Endodermal cell (in vitro differentiated cells): Measurements from ENCODE around the gene ATP10B. TPM values are rescaled to one million over a fixed set of nuclear protein-coding genes. Genes with fewer than 3 reads are reported as not detected.

Experiments
- DNase-seq: peaks from one replicate; pipeline ENCODE4 v3.0.0-alpha.2; 2017
- H3K27ac ChIP-seq: 2 replicates; pipeline ENCODE4 v1.5.1; 2013; ENCODE audit warnings: mild to moderate bottlenecking, low read depth, low read length, moderate library complexity
- H3K27me3 ChIP-seq: 2 replicates; pipeline ENCODE4 v1.6.1; 2013; ENCODE audit warnings: mild to moderate bottlenecking, low read length, moderate library complexity; ENCODE audit not compliant: insufficient read depth, control insufficient read depth, poor library complexity, severe bottlenecking
- H3K36me3 ChIP-seq: 2 replicates; pipeline ENCODE4 v1.7.0; 2013; ENCODE audit warnings: mild to moderate bottlenecking, low read length, moderate library complexity; ENCODE audit not compliant: control insufficient read depth, insufficient read depth
- H3K4me1 ChIP-seq: one replicate; pipeline ENCODE4 v1.7.0; 2013; ENCODE audit warnings: low read length; ENCODE audit not compliant: control insufficient read depth, insufficient read depth
- H3K4me3 ChIP-seq: 2 replicates; pipeline ENCODE4 v1.5.1; 2013; ENCODE audit warnings: mild to moderate bottlenecking, low read length, moderate library complexity
- H3K9ac ChIP-seq: 2 replicates; pipeline ENCODE4 v1.6.1; 2013; ENCODE audit warnings: mild to moderate bottlenecking, low read length, moderate library complexity; ENCODE audit not compliant: poor library complexity, severe bottlenecking; ENCODE audit errors: extremely low read depth
- H3K9me3 ChIP-seq: 2 replicates; pipeline ENCODE4 v1.6.1; 2013; ENCODE audit warnings: mild to moderate bottlenecking, low read length, moderate library complexity; ENCODE audit not compliant: control insufficient read depth
- H3K27ac Mint-ChIP-seq: 2 replicates; pipeline ENCODE4 v1.8.0; 2020; ENCODE audit warnings: mixed read lengths
- H3K27me3 Mint-ChIP-seq: 2 replicates; pipeline ENCODE4 v1.8.0; 2021; ENCODE audit warnings: mild to moderate bottlenecking, mixed read lengths; ENCODE audit not compliant: insufficient read depth
- H3K36me3 Mint-ChIP-seq: 2 replicates; pipeline ENCODE4 v1.8.0; 2020; ENCODE audit warnings: low read depth, mixed read lengths
- H3K4me1 Mint-ChIP-seq: 2 replicates; pipeline ENCODE4 v1.8.0; 2020; ENCODE audit warnings: mixed read lengths
- H3K4me3 Mint-ChIP-seq: 2 replicates; pipeline ENCODE4 v1.8.0; 2020; ENCODE audit warnings: mild to moderate bottlenecking, moderate library complexity, mixed read lengths
- H3K9me3 Mint-ChIP-seq: 2 replicates; pipeline ENCODE4 v1.8.0; 2020; ENCODE audit warnings: mild to moderate bottlenecking, mixed read lengths
- CTCF ChIP-seq: fragments of 200-600 bp; sonication (generic); conservative IDR thresholded peaks from 2 replicates; pipeline ENCODE4 v1.5.0; 2021; ENCODE audit warnings: antibody characterized with exemption, mild to moderate bottlenecking
- WGBS, 2 experiments: methylation state at CpG; one replicate each; pipeline versions ENCODE4 v1.1.5 to v1.1.7; 2013; ENCODE audit warnings: missing lambda C conversion rate in 2 of 2, mixed read lengths in 1 of 2; ENCODE audit not compliant: insufficient coverage in 1 of 2, insufficient read length in 1 of 2; 5-methylcytosine and 5-hydroxymethylcytosine counted together
- total RNA-seq, 2 donors: library from RNA; stranded (reverse); fragmentation: NEBNext Ultra II Directional in 1 of 2; extraction: Animal tissue kit (Norgen Biotek cat#: 25700) in 1 of 2; gene quantifications; 2 replicates in 1 of 2; 3 replicates in 1 of 2; pipeline ENCODE4 v1.2.1, GENCODE V29; 2021

Gene ATP10B
- total RNA-seq, 2 donors from 2014 or later: 0.15 to 0.38 TPM

GRCh38 chr5:160685695-160686094 is 166.3 kb downstream of the ATP10B start:
- Mint-ChIP-seq H3K4me1 (no peaks in the 10 kb centered on the region), H3K9me3 (no peaks in the 10 kb centered on the region), H3K4me3 (no peak overlapping the region), H3K27ac (no peak overlapping the region), H3K36me3 (no peaks in the 10 kb centered on the region), H3K27me3 (no peaks in the 10 kb centered on the region)
- TF ChIP-seq CTCF: peak; percentile 79
- no peak for DNase-seq
- 63% methylated on average over 4 to 6 of the region's 6 CpGs for WGBS, 2 experiments
- no peak overlapping the region for H3K4me3 ChIP-seq
- H3K9me3 ChIP-seq: no peaks in the 10 kb centered on the region
- no peaks in the 10 kb centered on the region for H3K27me3 ChIP-seq
- H3K4me1 ChIP-seq: no peaks in the 10 kb centered on the region
- H3K27ac ChIP-seq: no peak overlapping the region
- H3K36me3 ChIP-seq: no peaks in the 10 kb centered on the region
- H3K9ac ChIP-seq: no peak overlapping the region

- Mint-ChIP-seq H3K36me3 (no peaks in the 10 kb centered on the region), H3K27me3 (no peaks in the 10 kb centered on the region), H3K9me3 (no peaks in the 10 kb centered on the region), H3K4me1 (no peaks in the 10 kb centered on the region), H3K27ac (no peak overlapping the region), H3K4me3 (no peak overlapping the region)
- Histone ChIP-seq H3K9me3 (no peaks in the 10 kb centered on the region), H3K36me3 (no peaks in the 10 kb centered on the region), H3K4me3 (no peak overlapping the region), H3K27ac (no peak overlapping the region), H3K27me3 (no peaks in the 10 kb centered on the region), H3K9ac (no peak overlapping the region), H3K4me1 (no peaks in the 10 kb centered on the region)
- no peak for TF ChIP-seq CTCF
- DNase-seq: no peak
- WGBS, 2 experiments: 68% methylated on average over 1 of the region's 1 CpG; no CpG with 5 or more reads in 1 of the 2 experiments
Observed at GRCh38 chr5:160685219-160685618, 166.8 kb downstream of the ATP10B start.

GRCh38 chr5:160679567-160680309 is 172.3 kb downstream of the ATP10B start:
- H3K9me3 ChIP-seq: no peaks in the 10 kb centered on the region
- DNase-seq: no peak
- Mint-ChIP-seq H3K4me3 (no peak overlapping the region), H3K36me3 (no peaks in the 10 kb centered on the region), H3K4me1 (peaks cover 5% of the 10 kb centered on the region), H3K27ac (no peak overlapping the region), H3K9me3 (no peaks in the 10 kb centered on the region), H3K27me3 (no peaks in the 10 kb centered on the region)
- H3K4me1 ChIP-seq: no peaks in the 10 kb centered on the region
- H3K4me3 ChIP-seq: no peak overlapping the region
- no peak for TF ChIP-seq CTCF
- WGBS, 2 experiments: 92 to 100% methylated on average over 3 to 6 of the region's 6 CpGs
- H3K27me3 ChIP-seq: no peaks in the 10 kb centered on the region
- H3K9ac ChIP-seq: no peak overlapping the region
- H3K36me3 ChIP-seq: no peaks in the 10 kb centered on the region
- H3K27ac ChIP-seq: no peak overlapping the region
